Measurements from ENCODE around the gene PRDX6.

GRCh38 chr1:173481195-173481772, 4.1 kb downstream of the PRDX6 start:
- no peak for TF ChIP-seq CTCF (IDR thresholded peaks at IDR 0.05)
- no peak for TF ChIP-seq EP300 (IDR thresholded peaks at IDR 0.05)
- TF ChIP-seq POLR2AphosphoS2 (conservative IDR thresholded peaks at IDR 0.05; ENCODE audit: low read length): no peak
- TF ChIP-seq HDAC2 (IDR thresholded peaks at IDR 0.05): no peak
- TF ChIP-seq SMC3 (IDR thresholded peaks at IDR 0.05): no peak
- no peak for TF ChIP-seq RCOR1 (IDR thresholded peaks at IDR 0.05; ENCODE audit: low read depth, low read length)
- TF ChIP-seq CEBPB (IDR thresholded peaks at IDR 0.05): no peak
- TF ChIP-seq ZNF302 (CRISPR knock-in tag; IDR thresholded peaks at IDR 0.05): no peak
- no peak for TF ChIP-seq POLR2A (IDR thresholded peaks at IDR 0.05; ENCODE audit: low read length)
- no peak for TF ChIP-seq CHD2 (IDR thresholded peaks at IDR 0.05; ENCODE audit: low read length, partially characterized antibody)
- TF ChIP-seq MYC (IDR thresholded peaks at IDR 0.05; ENCODE audit: borderline replicate concordance, low read length): no peak
- TF ChIP-seq, protein P1, sequence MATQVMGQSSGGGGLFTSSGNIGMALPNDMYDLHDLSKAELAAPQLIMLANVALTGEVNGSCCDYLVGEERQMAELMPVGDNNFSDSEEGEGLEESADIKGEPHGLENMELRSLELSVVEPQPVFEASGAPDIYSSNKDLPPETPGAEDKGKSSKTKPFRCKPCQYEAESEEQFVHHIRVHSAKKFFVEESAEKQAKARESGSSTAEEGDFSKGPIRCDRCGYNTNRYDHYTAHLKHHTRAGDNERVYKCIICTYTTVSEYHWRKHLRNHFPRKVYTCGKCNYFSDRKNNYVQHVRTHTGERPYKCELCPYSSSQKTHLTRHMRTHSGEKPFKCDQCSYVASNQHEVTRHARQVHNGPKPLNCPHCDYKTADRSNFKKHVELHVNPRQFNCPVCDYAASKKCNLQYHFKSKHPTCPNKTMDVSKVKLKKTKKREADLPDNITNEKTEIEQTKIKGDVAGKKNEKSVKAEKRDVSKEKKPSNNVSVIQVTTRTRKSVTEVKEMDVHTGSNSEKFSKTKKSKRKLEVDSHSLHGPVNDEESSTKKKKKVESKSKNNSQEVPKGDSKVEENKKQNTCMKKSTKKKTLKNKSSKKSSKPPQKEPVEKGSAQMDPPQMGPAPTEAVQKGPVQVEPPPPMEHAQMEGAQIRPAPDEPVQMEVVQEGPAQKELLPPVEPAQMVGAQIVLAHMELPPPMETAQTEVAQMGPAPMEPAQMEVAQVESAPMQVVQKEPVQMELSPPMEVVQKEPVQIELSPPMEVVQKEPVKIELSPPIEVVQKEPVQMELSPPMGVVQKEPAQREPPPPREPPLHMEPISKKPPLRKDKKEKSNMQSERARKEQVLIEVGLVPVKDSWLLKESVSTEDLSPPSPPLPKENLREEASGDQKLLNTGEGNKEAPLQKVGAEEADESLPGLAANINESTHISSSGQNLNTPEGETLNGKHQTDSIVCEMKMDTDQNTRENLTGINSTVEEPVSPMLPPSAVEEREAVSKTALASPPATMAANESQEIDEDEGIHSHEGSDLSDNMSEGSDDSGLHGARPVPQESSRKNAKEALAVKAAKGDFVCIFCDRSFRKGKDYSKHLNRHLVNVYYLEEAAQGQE (IDR thresholded peaks at IDR 0.05): no peak
- TF ChIP-seq, protein P2, sequence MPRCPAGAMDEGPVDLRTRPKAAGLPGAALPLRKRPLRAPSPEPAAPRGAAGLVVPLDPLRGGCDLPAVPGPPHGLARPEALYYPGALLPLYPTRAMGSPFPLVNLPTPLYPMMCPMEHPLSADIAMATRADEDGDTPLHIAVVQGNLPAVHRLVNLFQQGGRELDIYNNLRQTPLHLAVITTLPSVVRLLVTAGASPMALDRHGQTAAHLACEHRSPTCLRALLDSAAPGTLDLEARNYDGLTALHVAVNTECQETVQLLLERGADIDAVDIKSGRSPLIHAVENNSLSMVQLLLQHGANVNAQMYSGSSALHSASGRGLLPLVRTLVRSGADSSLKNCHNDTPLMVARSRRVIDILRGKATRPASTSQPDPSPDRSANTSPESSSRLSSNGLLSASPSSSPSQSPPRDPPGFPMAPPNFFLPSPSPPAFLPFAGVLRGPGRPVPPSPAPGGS (IDR thresholded peaks at IDR 0.05): no peak
